Measurements from ENCODE around the gene ITPR3.

- TF ChIP-seq POLR2A (IDR thresholded peaks at IDR 0.05), result no peak
- TF ChIP-seq CTCF (IDR thresholded peaks at IDR 0.05), result no peak
These were observed 110.7 kb downstream of the ITPR3 start for GRCh38 chr6:33731751-33732282.
